ENCODE measurements around the gene MIOS.

DNA sequence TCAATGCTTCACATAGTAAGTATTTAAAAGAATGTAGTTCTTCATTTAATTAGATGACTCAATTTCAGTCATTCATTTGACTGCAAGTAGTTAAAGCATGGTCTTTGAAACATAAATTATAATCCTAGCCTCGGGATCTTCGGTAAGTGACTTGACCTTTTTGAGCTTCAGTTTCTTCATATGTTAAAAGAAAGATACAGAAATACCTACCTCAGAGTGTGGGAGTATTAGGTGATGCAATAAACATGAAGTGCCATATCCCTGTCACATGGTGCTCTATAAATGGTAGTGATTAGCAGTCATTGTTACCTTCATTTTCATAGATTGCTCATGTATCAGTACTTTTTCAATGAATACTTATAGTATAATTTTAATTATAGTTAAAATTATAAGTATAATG is 42.6 kb downstream of the MIOS start:
- TF ChIP-seq, protein P1, sequence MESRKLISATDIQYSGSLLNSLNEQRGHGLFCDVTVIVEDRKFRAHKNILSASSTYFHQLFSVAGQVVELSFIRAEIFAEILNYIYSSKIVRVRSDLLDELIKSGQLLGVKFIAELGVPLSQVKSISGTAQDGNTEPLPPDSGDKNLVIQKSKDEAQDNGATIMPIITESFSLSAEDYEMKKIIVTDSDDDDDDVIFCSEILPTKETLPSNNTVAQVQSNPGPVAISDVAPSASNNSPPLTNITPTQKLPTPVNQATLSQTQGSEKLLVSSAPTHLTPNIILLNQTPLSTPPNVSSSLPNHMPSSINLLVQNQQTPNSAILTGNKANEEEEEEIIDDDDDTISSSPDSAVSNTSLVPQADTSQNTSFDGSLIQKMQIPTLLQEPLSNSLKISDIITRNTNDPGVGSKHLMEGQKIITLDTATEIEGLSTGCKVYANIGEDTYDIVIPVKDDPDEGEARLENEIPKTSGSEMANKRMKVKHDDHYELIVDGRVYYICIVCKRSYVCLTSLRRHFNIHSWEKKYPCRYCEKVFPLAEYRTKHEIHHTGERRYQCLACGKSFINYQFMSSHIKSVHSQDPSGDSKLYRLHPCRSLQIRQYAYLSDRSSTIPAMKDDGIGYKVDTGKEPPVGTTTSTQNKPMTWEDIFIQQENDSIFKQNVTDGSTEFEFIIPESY (IDR thresholded peaks at IDR 0.05; ENCODE audit: extremely low read depth, insufficient replicate concordance, low read length): no peak
- no peak for TF ChIP-seq POLR2A (IDR thresholded peaks at IDR 0.05; ENCODE audit: borderline replicate concordance, extremely low read depth, insufficient read depth, insufficient read length)
- no peak for TF ChIP-seq EZH2 (IDR thresholded peaks at IDR 0.05)
- TF ChIP-seq, protein P2, sequence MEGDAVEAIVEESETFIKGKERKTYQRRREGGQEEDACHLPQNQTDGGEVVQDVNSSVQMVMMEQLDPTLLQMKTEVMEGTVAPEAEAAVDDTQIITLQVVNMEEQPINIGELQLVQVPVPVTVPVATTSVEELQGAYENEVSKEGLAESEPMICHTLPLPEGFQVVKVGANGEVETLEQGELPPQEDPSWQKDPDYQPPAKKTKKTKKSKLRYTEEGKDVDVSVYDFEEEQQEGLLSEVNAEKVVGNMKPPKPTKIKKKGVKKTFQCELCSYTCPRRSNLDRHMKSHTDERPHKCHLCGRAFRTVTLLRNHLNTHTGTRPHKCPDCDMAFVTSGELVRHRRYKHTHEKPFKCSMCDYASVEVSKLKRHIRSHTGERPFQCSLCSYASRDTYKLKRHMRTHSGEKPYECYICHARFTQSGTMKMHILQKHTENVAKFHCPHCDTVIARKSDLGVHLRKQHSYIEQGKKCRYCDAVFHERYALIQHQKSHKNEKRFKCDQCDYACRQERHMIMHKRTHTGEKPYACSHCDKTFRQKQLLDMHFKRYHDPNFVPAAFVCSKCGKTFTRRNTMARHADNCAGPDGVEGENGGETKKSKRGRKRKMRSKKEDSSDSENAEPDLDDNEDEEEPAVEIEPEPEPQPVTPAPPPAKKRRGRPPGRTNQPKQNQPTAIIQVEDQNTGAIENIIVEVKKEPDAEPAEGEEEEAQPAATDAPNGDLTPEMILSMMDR (IDR thresholded peaks at IDR 0.05 in 2 of 3, conservative IDR thresholded peaks at IDR 0.05 in 1 of 3; ENCODE audit: borderline replicate concordance in 1 of 3, insufficient read depth in 1 of 3, low read depth in 2 of 3, low read length in 2 of 3): no peak
- no peak for TF ChIP-seq POLR2AphosphoS5 (IDR thresholded peaks at IDR 0.05; ENCODE audit: low read depth, low read length)
- TF ChIP-seq EZH2phosphoT487 (IDR thresholded peaks at IDR 0.05; ENCODE audit: borderline replicate concordance): no peak
- no peak for TF ChIP-seq ELF1 (IDR thresholded peaks at IDR 0.05; ENCODE audit: borderline replicate concordance, low read depth)
- TF ChIP-seq CEBPB (IDR thresholded peaks at IDR 0.05; ENCODE audit: low read depth): no peak
- TF ChIP-seq CBX3 (IDR thresholded peaks at IDR 0.05; ENCODE audit: low read depth): no peak
- TF ChIP-seq TCF7L2 (IDR thresholded peaks at IDR 0.05; ENCODE audit: borderline replicate concordance, extremely low read depth, insufficient read depth, insufficient read length): no peak
- no peak for TF ChIP-seq ZNF274 (IDR thresholded peaks at IDR 0.05; ENCODE audit: low read depth, low read length)
- no peak for TF ChIP-seq SIN3A (IDR thresholded peaks at IDR 0.05; ENCODE audit: low read depth)
- no peak for TF ChIP-seq SP1 (IDR thresholded peaks at IDR 0.05; ENCODE audit: low read depth)
- TF ChIP-seq, protein P3, sequence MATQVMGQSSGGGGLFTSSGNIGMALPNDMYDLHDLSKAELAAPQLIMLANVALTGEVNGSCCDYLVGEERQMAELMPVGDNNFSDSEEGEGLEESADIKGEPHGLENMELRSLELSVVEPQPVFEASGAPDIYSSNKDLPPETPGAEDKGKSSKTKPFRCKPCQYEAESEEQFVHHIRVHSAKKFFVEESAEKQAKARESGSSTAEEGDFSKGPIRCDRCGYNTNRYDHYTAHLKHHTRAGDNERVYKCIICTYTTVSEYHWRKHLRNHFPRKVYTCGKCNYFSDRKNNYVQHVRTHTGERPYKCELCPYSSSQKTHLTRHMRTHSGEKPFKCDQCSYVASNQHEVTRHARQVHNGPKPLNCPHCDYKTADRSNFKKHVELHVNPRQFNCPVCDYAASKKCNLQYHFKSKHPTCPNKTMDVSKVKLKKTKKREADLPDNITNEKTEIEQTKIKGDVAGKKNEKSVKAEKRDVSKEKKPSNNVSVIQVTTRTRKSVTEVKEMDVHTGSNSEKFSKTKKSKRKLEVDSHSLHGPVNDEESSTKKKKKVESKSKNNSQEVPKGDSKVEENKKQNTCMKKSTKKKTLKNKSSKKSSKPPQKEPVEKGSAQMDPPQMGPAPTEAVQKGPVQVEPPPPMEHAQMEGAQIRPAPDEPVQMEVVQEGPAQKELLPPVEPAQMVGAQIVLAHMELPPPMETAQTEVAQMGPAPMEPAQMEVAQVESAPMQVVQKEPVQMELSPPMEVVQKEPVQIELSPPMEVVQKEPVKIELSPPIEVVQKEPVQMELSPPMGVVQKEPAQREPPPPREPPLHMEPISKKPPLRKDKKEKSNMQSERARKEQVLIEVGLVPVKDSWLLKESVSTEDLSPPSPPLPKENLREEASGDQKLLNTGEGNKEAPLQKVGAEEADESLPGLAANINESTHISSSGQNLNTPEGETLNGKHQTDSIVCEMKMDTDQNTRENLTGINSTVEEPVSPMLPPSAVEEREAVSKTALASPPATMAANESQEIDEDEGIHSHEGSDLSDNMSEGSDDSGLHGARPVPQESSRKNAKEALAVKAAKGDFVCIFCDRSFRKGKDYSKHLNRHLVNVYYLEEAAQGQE (IDR thresholded peaks at IDR 0.05; ENCODE audit: low read depth): no peak
